Liver (tissue), 3 donors: ENCODE data around the gene CA10.

Experiments used
- ATF3 ChIP-seq: IDR thresholded peaks from 2 replicates; pipeline ENCODE4 v1.6.1; 2016; ENCODE audit warnings: antibody characterized with exemption
- CTCF ChIP-seq: fragments of 150-350 bp; IDR thresholded peaks from 2 replicates; pipeline ENCODE4 v1.5.1; 2017; ENCODE audit warnings: improper control_type of control experiment, low read depth, low read length; ENCODE audit not compliant: missing input control
- FOXA2 ChIP-seq: IDR thresholded peaks from 2 replicates; pipeline ENCODE4 v1.6.1; 2016; ENCODE audit warnings: antibody characterized with exemption
- GABPA ChIP-seq, 2 donors: IDR thresholded peaks in 1 of 2; conservative IDR thresholded peaks in 1 of 2; 2 replicates each; pipeline ENCODE4 v1.6.1; 2016; ENCODE audit warnings: antibody characterized with exemption in 2 of 2, mild to moderate bottlenecking in 1 of 2, moderate library complexity in 1 of 2
- MAX ChIP-seq: IDR thresholded peaks from 2 replicates; pipeline ENCODE4 v1.6.1; 2016; ENCODE audit warnings: antibody characterized with exemption
- RAD21 ChIP-seq, 2 donors: IDR thresholded peaks; 2 replicates each; pipeline ENCODE4 v1.6.1; 2016; ENCODE audit warnings: antibody characterized with exemption in 2 of 2, mild to moderate bottlenecking in 2 of 2
- REST ChIP-seq: IDR thresholded peaks from 2 replicates; pipeline ENCODE4 v1.6.1; 2016; ENCODE audit warnings: antibody characterized with exemption, mild to moderate bottlenecking
- SP1 ChIP-seq: IDR thresholded peaks from 2 replicates; pipeline ENCODE4 v1.6.1; 2018; ENCODE audit warnings: antibody characterized with exemption, mild to moderate bottlenecking
- YY1 ChIP-seq: IDR thresholded peaks from 2 replicates; pipeline ENCODE4 v1.6.1; 2016; ENCODE audit warnings: antibody characterized with exemption, mild to moderate bottlenecking
- ZBTB33 ChIP-seq: IDR thresholded peaks from 2 replicates; pipeline ENCODE4 v1.6.1; 2016; ENCODE audit warnings: antibody characterized with exemption
- donor health status: healthy.
- donor health status: healthy.

GRCh38 chr17:51700011-51700760, 458.3 kb downstream of the CA10 start:
- no peak for TF ChIP-seq FOXA2
- no peak for TF ChIP-seq REST
- TF ChIP-seq CTCF, result no peak
- TF ChIP-seq YY1, result no peak
- no peak for TF ChIP-seq ZBTB33
- no peak for TF ChIP-seq GABPA (IDR thresholded peaks at IDR 0.05 in 1 of 2, conservative IDR thresholded peaks at IDR 0.05 in 1 of 2)
- TF ChIP-seq ATF3, result no peak
- no peak for TF ChIP-seq RAD21 (IDR thresholded peaks at IDR 0.05)
- no peak for TF ChIP-seq SP1
- no peak for TF ChIP-seq MAX
